ENCODE measurements around the gene B3GALT4. TPM values are rescaled to one million over a fixed set of nuclear protein-coding genes. Genes with fewer than 3 reads are reported as not detected.

Gene B3GALT4
- total and polyA plus RNA-seq, 11 donors, result 7.3 to 13.8 (median 9.0) TPM

- no peaks in the 10 kb centered on the region for H3K9me3 ChIP-seq
- no peaks in the 10 kb centered on the region for H3K27me3 ChIP-seq
- H3K4me3 ChIP-seq, result no peak overlapping the region
- intact Hi-C loops (cut with DNase I), result no loop called here
- H3K4me1 ChIP-seq, result peaks cover 0 to 31% (median 20%) of the 10 kb centered on the region in 12 donors
- H3K27ac ChIP-seq, result peak overlapping the region in 5 of 12 donors; percentile 9 to 96 (median 93)
- TF ChIP-seq CTCF (IDR thresholded peaks at IDR 0.05) (no peak), POLR2A (IDR thresholded peaks at IDR 0.05) (no peak)
- DNase-seq, result no peak
- peaks cover 0 to 48% (median 11%) of the 10 kb centered on the region in 9 donors for H3K36me3 ChIP-seq
- ATAC-seq, result no peak
- 91 to 98% (median 95%) methylated on average over 13 of the region's 13 CpGs for WGBS, 4 donors
These were observed 26.2 kb upstream of the B3GALT4 start for GRCh38 chr6:33250731-33251130.

DNA sequence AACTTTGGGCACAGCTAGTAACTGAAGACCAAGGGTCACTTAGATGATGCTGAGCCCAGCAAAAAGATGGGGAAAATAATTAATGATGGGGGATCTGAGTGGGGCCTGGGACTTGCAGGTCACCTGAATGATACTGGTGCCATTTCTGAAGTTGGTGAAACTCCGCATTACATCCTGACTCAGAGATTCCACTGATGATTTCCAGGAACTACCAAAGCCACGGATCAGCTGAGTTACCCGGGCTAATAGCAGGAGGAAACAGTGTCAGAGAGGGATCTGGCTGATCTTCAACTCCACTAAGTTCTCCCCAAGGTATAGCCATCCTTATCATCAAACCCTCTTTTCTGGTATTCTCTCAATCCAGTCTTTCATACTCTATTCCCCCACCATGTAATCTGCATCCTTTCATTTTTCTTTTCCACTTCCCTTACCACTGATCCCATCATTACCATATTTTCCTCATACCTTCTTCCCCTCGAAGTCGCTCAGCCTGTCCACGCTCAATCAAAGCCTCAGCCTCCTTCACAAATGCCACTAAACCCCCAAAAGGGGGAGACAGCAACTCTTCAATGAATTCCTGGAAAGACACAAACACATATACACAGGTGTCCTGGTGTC lies 25.4 kb upstream of the B3GALT4 start:
- no peak overlapping the region for H3K4me3 ChIP-seq
- TF ChIP-seq POLR2A (IDR thresholded peaks at IDR 0.05) (no peak), CTCF (IDR thresholded peaks at IDR 0.05) (no peak)
- H3K4me1 ChIP-seq, result peaks cover 0 to 31% (median 20%) of the 10 kb centered on the region in 12 donors
- H3K9me3 ChIP-seq, result no peaks in the 10 kb centered on the region
- WGBS, 4 donors, result 84 to 90% (median 86%) methylated on average over 6 of the region's 6 CpGs
- H3K27ac ChIP-seq, result no peak overlapping the region
- H3K36me3 ChIP-seq, result peaks cover 0 to 48% (median 11%) of the 10 kb centered on the region in 9 donors
- intact Hi-C loops (cut with DNase I), result no loop called here
- ATAC-seq (no peak), DNase-seq (no peak)
- H3K27me3 ChIP-seq, result no peaks in the 10 kb centered on the region

- intact Hi-C loops (cut with DNase I), result no loop called here
- no peak for ATAC-seq
- no peak overlapping the region for H3K27ac ChIP-seq
- peaks cover 0 to 61% (median 18%) of the 10 kb centered on the region in 9 donors for H3K36me3 ChIP-seq
- no peaks in the 10 kb centered on the region for H3K27me3 ChIP-seq
- H3K9me3 ChIP-seq, result peaks cover 0 to 3% (median 0%) of the 10 kb centered on the region in 12 donors
- H3K4me1 ChIP-seq, result peaks cover 0 to 29% (median 20%) of the 10 kb centered on the region in 12 donors
- H3K4me3 ChIP-seq, result no peak overlapping the region
- no peak for DNase-seq
- no peak for TF ChIP-seq POLR2A (IDR thresholded peaks at IDR 0.05)
- TF ChIP-seq CTCF (IDR thresholded peaks at IDR 0.05), result no peak
These were observed 24.2 kb upstream of the B3GALT4 start for GRCh38 chr6:33252759-33253158.

GRCh38 chr6:33254591-33254990 lies 22.3 kb upstream of the B3GALT4 start:
- no peak for ATAC-seq
- DNase-seq, result no peak
- Histone ChIP-seq H3K4me1 (peaks cover 0 to 18% (median 10%) of the 10 kb centered on the region in 12 donors), H3K4me3 (no peak overlapping the region), H3K36me3 (peaks cover 0 to 75% (median 29%) of the 10 kb centered on the region in 9 donors), H3K27ac (no peak overlapping the region), H3K27me3 (no peaks in the 10 kb centered on the region), H3K9me3 (peaks cover 0 to 3% (median 0%) of the 10 kb centered on the region in 12 donors)
- intact Hi-C loops (cut with DNase I), result no loop called here
- no peak for TF ChIP-seq POLR2A (IDR thresholded peaks at IDR 0.05)
- no peak for TF ChIP-seq CTCF (IDR thresholded peaks at IDR 0.05)
- WGBS, 4 donors, result 94 to 95% (median 94%) methylated on average over 4 of the region's 4 CpGs
